Left renal pelvis (tissue), 4 donors: ENCODE results near the gene CTNNA2. TPM values are rescaled to one million over a fixed set of nuclear protein-coding genes. Genes with fewer than 3 reads are reported as not detected.

ENCODE experiments used
- DNase-seq, 4 donors: peaks; one replicate each; pipeline ENCODE4 v3.0.0-alpha.2; 2013; ENCODE audit warnings: low read depth in 4 of 4, low spot score in 3 of 4
- polyA plus RNA-seq, 4 donors: library from polyadenylated mRNA; unstranded; fragments of 120-200 nt; gene quantifications; one replicate each; pipeline ENCODE4 v1.2.1, GENCODE V29; 2013; ENCODE audit not compliant: insufficient read length in 4 of 4

Gene CTNNA2
- polyA plus RNA-seq, 4 donors: 3.4 to 23.1 (median 5.3) TPM

- no peak for DNase-seq
These were observed 989.2 kb downstream of the CTNNA2 start for GRCh38 chr2:80501874-80502624.

- no peak for DNase-seq
These were observed 993.7 kb downstream of the CTNNA2 start for GRCh38 chr2:80506563-80506962.

GRCh38 chr2:80510716-80511115 is 997.9 kb downstream of the CTNNA2 start:
- DNase-seq: no peak

- no peak for DNase-seq
These were observed 1003.1 kb downstream of the CTNNA2 start for GRCh38 chr2:80515964-80516363.

GRCh38 chr2:80517316-80517715 is 1004.5 kb downstream of the CTNNA2 start:
- peak; percentile 18 to 51 (median 30) for DNase-seq

- no peak for DNase-seq
These were observed 1006.3 kb downstream of the CTNNA2 start for GRCh38 chr2:80519121-80519643.

- DNase-seq: no peak
These were observed 1006.9 kb downstream of the CTNNA2 start for GRCh38 chr2:80519699-80520291.

- DNase-seq: no peak
These were observed 1012.3 kb downstream of the CTNNA2 start for GRCh38 chr2:80525152-80525551.

- DNase-seq: no peak
These were observed 1014.3 kb downstream of the CTNNA2 start for GRCh38 chr2:80527119-80527518.

- DNase-seq: no peak
These were observed 1016.8 kb downstream of the CTNNA2 start for GRCh38 chr2:80529466-80530165.

- DNase-seq: no peak
These were observed 1017.7 kb downstream of the CTNNA2 start for GRCh38 chr2:80530442-80531064.

GRCh38 chr2:80531319-80531718 is 1018.5 kb downstream of the CTNNA2 start:
- DNase-seq: no peak

GRCh38 chr2:80545420-80546210 is 1032.8 kb downstream of the CTNNA2 start:
- DNase-seq: no peak

GRCh38 chr2:80546766-80547165 is 1033.9 kb downstream of the CTNNA2 start:
- DNase-seq: no peak

GRCh38 chr2:80547344-80547743 is 1034.5 kb downstream of the CTNNA2 start:
- DNase-seq: no peak

- DNase-seq: no peak
These were observed 1035.6 kb downstream of the CTNNA2 start for GRCh38 chr2:80548469-80548868.

GRCh38 chr2:80549901-80550300 is 1037.0 kb downstream of the CTNNA2 start:
- no peak for DNase-seq

GRCh38 chr2:80560326-80560725 is 1047.5 kb downstream of the CTNNA2 start:
- DNase-seq: no peak

- peak; percentile 8 to 56 (median 18) for DNase-seq
These were observed 1055.2 kb downstream of the CTNNA2 start for GRCh38 chr2:80568011-80568410.

GRCh38 chr2:80573167-80573566 is 1060.3 kb downstream of the CTNNA2 start:
- no peak for DNase-seq
